HEK293T (cell line): ENCODE results near the gene RNF130.

ENCODE experiments used
- FOXM1 ChIP-seq: fragments of 450-650 bp; IDR thresholded peaks from 2 replicates; pipeline ENCODE4 v1.6.1; 2017; ENCODE audit warnings: mild to moderate bottlenecking, borderline replicate concordance
- NFRKB ChIP-seq: fragments of 450-650 bp; IDR thresholded peaks from 2 replicates; pipeline ENCODE4 v1.6.1; 2016; ENCODE audit warnings: mild to moderate bottlenecking, moderate library complexity
- SP1 ChIP-seq: fragments of 450-650 bp; IDR thresholded peaks from 2 replicates; pipeline ENCODE4 v1.6.1; 2017

DNA sequence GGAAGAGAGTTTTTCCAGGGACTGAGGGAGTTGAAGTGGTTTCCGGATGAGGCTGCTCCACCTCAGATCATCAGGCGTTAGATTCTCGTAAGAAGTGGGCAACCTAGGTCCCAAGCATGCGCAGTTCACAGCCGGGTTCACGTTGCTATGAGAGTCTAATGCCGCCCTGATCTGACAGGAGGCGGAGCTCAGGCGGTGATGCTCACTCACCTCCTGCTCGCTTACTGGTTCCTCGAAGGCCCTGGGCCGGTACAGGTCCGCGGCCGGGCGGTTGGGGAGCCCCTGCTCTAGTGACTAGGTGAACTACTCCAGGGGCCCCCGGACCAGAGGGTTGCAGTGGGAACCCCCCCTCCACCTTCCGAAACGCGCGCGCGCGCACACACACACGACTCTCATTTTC is 997 bp upstream of the RNF130 start:
- no peak for TF ChIP-seq NFRKB
- no peak for TF ChIP-seq SP1
- TF ChIP-seq FOXM1 = no peak
